Fibroblast of skin of abdomen (primary cell): ENCODE results near the gene CHST11.

Source experiments
- DNase-seq: peaks from one replicate; pipeline ENCODE4 v3.0.0-alpha.2; 2013

Gene CHST11

GRCh38 chr12:104724992-104725585 lies 268.3 kb downstream of the CHST11 start:
- DNase-seq: no peak

GRCh38 chr12:104725610-104726009 lies 268.9 kb downstream of the CHST11 start:
- DNase-seq: no peak

- no peak for DNase-seq
These were observed 271.1 kb downstream of the CHST11 start for GRCh38 chr12:104727726-104728465.

GRCh38 chr12:104729091-104729490 lies 272.3 kb downstream of the CHST11 start:
- DNase-seq: no peak

GRCh38 chr12:104729610-104730446 lies 273.1 kb downstream of the CHST11 start:
- DNase-seq: no peak

GRCh38 chr12:104730763-104731162 lies 274.0 kb downstream of the CHST11 start:
- no peak for DNase-seq

- no peak for DNase-seq
These were observed 277.0 kb downstream of the CHST11 start for GRCh38 chr12:104733717-104734175.

- DNase-seq: no peak
These were observed 277.9 kb downstream of the CHST11 start for GRCh38 chr12:104734541-104735095.

- DNase-seq: no peak
These were observed 279.1 kb downstream of the CHST11 start for GRCh38 chr12:104735801-104736200.

- DNase-seq: peak; percentile 87
These were observed 279.6 kb downstream of the CHST11 start for GRCh38 chr12:104736307-104736706.

- DNase-seq: no peak
These were observed 280.4 kb downstream of the CHST11 start for GRCh38 chr12:104737113-104737512.

GRCh38 chr12:104737791-104738301 lies 281.1 kb downstream of the CHST11 start:
- DNase-seq: no peak

GRCh38 chr12:104738331-104738730 lies 281.6 kb downstream of the CHST11 start:
- no peak for DNase-seq

- no peak for DNase-seq
These were observed 282.3 kb downstream of the CHST11 start for GRCh38 chr12:104738776-104739642.

- DNase-seq: no peak
These were observed 283.9 kb downstream of the CHST11 start for GRCh38 chr12:104740668-104741067.

GRCh38 chr12:104741077-104741476 lies 284.3 kb downstream of the CHST11 start:
- no peak for DNase-seq

GRCh38 chr12:104741497-104742367 lies 285.0 kb downstream of the CHST11 start:
- no peak for DNase-seq

- DNase-seq: no peak
These were observed 285.9 kb downstream of the CHST11 start for GRCh38 chr12:104742551-104743201.

- DNase-seq: no peak
These were observed 286.4 kb downstream of the CHST11 start for GRCh38 chr12:104743202-104743580.
